Superior temporal gyrus (tissue), 1 donor: ENCODE measurements around the gene SCN3B.

ENCODE experiments used
- DNase-seq: peaks from one replicate; pipeline ENCODE4 v3.0.0-alpha.2; 2016; ENCODE audit errors: extremely low spot score

Gene SCN3B

DNA sequence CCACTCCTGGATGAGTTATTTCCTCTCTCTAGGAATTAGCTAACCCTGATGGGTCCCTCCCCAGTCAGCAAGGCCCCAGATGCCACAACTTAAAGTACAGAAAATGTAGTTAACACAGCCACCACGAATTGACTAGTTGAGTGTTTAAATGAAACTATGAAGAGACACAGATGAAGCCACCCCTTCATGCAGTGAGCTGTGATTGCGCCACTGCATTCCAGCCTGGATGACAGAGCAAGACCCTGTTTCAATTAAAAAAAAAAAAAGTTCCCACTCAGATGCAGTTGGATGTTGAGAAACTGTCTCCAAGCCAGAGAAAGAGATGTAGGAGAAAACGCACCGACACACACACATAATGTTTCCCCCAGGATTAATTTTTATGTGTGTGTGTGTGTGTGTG lies 53.3 kb downstream of the SCN3B start:
- no peak for DNase-seq

DNA sequence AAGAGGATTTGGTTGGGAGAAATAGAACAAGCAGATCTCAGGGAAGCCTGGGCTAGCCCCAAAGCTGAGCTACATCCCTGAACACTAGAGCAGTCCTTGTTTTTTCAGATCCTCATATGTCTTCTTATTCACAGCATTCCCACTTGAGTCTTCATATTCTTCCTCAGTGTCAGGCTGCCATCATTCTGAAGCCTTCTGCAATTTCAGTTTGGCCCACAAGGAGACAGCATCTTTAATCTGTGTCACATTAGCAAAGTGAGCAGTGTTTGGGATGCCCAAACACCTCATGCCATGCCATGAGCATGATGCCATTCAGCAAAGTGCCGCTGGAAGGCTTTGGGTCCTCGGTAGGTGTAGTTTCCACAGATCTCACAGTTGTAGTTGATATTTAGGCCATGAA lies 56.6 kb downstream of the SCN3B start:
- DNase-seq: no peak

DNA sequence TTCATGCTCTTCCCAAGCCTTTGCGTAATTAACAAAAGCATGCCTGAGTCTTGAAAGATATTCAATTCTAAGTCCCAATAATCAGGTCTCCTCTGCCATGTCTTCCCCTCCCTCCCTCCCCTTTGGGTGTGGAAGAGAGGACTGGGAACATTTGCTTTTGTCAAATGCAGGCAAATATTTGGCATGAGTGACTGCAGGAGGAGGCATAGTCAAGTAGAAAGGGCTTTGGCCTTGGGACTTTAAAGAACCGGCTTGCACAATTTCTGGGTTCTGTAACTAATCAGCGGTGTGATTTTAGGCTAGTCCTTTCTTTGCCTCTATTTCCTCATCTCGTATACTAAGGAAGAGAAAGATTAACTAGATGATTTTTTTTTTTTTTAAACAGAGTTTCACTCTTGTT lies 59.5 kb downstream of the SCN3B start:
- no peak for DNase-seq

DNA sequence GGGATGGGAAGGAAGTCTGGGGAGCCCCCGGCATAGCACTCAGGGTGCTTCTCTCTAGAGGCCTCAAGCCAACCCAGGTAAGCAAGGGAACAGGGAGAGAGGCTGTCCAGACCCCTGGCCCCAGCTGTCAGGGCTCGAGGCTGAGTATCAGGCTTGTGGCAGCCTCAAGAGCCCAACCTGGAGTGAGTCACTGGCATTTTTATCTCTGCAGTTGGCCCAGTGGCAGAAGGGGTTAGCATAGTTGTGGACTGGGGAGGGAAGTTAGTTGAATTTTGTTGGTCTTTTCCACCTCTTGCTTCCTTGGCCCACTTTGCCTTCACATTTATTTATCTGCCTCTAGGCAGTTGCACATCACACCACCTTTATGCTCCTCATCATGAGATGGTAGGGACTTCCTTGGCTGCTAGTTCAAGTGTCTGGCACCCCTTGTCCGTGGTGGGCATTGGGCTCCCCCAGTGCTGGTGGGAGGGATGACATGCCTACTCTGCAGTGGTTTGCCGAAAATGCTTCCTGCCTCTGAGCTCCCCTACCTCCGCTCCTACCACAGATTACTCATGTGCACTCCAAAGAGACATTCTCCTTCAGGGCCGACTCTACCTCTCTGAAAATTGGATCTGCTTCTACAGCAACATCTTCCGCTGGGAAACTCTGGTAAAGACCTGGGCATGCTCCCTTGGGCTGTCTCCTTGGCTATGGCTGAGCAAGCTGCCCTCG lies 60.1 kb downstream of the SCN3B start:
- DNase-seq: no peak

DNA sequence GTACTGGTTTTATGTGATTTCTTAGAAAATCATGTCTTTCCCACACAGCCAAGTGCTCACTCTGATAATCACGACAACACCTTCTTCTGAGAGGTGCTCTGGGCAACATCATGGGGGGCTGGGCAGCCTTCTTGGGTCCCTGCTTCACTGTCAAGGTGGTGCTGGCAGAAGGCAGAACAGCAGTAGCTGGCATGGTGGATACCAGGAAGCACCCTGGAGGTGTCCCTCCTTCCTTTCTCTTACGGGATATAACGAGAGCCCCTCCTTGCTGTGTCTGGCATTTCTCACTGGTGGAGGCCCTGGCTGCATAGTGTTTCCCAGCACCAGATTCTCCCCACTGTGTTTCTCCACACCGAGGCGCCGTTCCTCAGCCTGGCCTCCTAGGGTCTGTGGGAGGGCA lies 60.9 kb downstream of the SCN3B start:
- DNase-seq: no peak

DNA sequence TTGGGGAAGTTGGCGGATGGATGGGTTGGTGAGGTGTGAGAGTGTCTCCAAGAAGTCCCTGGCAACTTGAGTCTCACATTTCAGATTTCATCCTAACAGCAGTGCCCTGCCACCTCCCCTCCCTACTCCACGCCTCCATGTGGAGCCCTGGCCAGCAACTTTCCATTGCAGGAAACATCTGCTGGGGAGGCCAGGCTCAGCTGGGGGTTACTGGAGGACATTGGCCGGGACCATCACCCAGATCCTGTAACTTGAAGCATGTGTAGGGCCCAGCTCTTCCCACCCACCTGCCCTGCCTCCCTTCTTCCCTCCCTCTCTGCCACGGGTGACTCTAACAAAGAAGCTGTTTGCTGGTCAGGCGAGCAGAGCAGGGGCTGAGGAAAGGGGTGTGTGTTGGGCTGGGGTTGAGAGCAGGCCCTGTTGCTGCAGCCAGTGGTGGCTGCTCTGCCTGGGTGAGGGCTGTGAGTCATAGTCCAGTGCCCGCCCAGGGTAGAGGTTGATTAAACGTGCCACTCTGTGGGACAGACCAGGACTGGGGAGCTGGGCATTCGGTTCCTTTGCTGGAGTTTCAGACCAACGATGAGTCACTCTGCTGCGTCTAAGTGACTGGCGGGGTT lies 64.0 kb downstream of the SCN3B start:
- no peak for DNase-seq

DNA sequence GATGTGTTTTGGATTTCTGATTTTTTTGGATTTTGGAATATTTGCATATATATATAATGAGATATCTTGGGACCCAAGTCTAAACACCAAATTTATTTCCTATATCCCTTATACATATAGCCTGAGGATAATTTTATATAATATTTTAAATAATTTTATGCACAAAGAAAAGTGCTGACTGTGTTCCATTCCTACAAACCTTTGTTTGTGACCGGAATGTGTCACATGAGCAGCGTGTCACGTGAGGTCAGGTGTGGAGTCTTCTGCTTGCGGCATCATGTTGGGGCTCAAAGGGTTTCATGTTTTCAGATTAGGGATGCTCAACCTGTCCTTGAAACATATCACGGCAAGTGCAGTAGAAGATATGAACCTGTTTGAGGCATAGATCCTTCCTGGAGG lies 65.6 kb downstream of the SCN3B start:
- no peak for DNase-seq

DNA sequence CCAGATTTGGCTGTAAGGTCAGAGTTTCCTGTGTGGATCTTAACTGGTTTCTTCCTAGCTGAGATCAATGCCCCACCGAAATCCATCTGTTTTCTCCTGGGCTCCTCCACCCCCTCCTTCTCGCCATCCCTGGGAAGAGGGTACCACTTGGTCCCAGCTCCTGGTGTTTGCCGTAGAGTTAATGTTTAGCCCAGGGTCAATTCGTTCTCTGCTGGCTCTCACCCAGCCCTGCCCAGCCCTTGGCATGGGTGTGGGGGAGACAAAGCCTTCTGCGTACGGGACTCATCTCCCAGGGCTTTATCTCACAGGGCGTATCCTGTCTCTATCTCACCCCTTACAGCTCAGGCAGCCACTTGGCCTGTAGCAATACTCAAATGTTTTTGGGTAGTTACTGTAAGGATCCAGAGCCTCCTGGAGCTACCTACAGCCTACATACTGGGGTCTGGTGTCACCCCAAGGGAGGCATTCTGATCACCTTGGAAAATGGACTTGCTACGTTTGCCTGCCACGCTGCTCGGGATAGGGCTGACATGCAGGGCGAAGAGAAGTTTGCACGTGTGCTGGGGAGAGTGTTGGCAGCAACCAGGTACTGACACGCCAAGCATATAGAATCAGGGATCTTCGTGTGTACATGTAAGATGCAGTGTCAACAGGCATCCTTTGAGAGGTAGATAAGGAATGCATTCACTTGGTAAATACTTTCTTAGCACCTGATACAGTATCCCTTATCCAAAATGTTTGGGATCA lies 66.1 kb downstream of the SCN3B start:
- no peak for DNase-seq

DNA sequence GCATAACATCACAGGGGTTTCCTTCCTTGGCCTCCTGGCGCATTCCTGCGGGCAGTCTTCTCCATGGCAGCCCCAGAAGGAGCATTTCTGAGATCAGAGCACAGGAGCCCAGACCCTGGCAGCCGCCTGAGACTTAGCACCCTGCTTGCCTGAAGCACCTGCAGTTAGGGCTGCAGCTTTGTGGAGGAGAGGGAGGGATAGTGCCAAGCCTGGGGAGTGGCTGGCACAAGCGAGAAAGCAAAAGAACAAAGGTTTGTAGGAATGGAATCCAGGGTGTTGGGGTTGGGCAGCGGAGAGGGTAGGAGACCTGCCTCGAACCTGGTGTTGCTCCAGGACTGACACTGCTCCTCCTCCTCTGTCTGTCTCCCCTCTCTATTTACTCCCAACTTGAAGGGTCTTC lies 66.9 kb downstream of the SCN3B start:
- DNase-seq: no peak

DNA sequence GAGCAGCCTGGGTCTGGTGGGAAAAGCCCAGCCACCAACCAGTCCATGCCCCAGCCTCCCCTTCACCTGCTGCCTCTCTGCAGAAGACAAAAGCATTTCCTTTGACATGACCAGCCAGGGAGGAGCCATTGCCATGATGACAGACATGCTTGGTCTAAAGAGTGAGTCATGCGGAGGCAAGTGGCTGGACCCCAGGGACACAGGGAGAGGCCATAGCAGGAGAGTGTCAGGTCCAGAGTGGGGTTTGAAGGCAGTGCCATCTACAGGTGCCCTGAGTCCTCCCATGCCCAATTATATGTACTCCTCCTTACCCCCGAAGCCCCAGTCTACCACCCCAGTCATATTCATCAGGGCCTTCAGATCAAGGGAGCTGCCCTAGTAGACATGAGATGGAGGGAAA lies 67.4 kb downstream of the SCN3B start:
- DNase-seq: no peak

DNA sequence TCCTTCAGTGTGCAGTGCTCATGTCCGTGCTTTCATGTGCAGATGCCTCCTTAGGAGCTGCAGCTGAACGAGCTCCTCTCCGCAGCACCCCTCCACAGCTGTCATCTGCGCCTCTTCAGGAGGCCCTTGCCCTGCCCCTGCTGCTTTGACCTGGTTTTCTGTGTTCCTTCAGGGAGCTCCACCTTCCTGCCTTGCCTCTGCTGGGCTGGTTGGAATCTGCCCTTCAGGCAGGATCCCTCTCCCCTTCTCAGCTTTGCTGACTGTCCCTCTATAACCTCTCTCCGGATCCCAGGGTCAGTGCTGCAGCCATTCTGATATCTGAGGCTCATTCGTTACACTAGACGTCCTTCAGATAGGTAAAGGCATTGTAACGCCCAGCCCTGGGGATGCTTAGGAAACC lies 67.9 kb downstream of the SCN3B start:
- DNase-seq: no peak

DNA sequence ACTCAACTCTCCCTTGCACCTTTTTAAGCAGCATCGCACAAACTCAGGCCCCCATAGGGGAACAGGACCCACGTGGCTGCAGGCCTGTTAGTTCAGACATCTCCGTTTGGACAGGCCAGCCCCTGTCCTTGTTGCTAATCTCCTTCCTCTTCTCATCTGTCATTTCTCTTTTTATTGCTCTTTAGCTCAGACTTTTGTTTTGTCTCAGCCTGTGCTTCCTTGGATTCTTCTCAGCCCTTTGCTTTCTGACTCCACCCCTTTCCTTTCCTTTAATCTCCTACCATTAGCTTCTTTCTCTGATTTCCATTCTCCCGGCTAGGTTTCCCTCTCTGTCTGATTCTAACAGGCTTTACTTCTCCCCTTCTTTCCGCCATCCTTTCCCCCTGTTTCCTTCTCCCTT lies 68.7 kb downstream of the SCN3B start:
- no peak for DNase-seq

DNA sequence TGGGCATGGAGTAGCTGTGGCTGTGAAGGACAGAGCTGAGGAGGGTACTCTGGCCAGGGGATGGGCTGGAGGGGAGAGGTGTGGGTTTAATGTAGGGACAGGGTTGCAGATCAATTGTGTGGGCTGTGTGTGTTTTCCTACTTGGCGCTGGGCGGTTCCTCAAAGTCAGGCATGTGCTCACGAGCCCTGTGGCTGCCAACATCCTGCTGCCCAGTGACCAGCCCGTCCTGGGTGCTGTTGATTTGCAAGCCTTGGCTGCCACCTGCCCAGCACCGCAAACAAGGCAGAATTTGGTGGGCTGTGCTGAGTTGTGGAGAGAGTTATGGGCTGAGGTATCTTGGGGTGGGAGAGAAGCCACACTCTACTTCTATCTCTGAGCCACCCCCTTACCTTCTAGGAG lies 69.2 kb downstream of the SCN3B start:
- DNase-seq: no peak

DNA sequence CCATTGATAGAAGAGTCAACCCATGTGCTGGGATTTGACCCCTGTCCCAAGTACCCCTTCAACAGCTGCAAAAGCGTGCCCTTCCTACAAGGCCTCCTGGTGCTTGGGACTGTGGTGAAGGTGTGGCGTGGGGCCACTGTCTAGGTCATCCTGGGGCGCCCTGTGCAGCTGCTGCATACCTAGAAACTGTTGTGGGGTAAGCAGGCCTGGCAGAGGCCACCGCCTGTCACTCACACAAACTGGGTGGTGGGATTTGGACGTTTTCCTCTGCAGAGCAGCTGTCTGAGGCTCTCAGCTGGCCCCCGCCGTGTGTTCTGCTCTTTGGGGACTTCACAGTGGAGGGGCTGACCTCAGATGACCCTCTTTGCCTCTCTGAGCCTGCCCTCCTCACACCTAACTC lies 69.7 kb downstream of the SCN3B start:
- no peak for DNase-seq

DNA sequence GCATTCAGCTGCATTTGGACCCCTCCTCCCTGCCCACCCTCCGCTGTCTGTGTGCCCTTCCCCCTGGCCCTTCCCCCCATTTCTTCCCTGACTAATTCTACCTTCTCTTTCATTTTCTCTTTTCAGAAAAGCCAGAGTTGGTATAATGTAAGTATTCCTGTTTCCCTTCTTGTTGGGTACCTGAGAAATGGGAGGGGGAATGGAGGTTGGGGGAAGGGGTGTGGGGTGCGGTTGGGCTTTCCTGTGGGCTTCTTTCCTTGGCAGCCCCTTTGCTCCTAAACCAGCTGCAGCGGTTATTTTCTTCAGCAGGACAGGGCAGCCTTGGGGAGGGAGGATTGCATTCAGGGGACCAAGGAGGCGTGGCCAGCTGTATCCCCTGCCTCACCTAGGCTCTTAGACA lies 70.2 kb downstream of the SCN3B start:
- DNase-seq: no peak

DNA sequence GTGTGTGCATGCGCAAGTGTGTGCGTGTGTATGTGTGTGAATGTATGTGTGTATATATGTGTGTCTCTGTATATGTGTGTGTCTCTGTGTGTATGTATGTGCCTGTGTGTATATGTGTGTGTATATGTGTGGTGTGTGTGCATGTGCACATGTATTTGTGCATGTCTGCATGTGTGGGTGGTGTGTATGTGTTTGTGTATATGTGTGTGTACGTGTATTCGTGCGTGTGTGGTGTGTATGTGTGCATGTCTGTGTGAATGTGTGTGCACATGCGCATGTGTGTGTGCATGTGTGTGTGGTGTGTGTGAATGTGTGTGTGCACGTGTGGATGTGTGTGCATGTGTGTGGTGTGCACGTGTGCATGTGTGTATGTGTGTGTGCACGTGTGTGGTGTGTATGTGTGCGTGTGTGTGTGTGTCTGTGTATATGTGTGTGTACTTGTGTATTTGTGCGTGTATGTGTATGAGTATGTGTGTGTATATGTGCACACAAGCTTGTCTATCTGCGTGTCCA lies 71.4 kb downstream of the SCN3B start:
- DNase-seq: no peak

DNA sequence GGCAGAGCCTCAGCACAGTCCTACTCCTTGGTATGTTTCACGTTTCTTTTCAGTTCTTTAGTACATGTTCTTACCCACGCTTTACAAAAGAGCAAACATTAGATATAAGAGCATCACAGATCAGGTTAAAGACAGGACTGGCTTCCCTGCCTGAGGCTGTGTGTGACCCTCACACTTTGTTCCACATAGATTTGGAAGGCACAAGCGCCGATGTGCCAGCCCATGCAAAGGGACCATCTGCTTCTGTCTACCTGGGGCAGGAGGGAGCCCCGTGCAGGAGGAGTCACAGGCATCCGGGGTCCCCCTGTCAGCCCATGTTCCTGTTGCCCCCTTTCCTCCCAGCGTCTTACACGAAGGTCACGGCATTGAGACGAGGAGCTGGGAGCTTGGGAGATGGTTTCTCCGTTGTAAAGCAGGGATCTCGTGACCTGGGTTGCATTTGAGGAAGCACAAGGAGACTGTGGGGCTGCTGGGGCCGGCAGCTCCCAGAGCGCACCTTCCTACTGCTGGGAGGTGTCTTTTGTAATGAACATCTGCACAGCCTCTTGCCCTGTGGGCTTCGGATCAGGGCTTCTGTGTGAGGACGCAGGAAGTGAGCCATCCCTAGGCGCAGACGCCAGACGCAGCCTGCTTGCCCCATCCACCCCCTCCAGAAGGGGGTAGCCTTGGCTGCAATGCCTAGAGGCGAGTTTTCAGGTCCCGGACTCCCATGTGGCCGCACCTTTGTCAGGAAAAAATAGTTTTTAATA lies 72.6 kb downstream of the SCN3B start:
- DNase-seq: no peak

DNA sequence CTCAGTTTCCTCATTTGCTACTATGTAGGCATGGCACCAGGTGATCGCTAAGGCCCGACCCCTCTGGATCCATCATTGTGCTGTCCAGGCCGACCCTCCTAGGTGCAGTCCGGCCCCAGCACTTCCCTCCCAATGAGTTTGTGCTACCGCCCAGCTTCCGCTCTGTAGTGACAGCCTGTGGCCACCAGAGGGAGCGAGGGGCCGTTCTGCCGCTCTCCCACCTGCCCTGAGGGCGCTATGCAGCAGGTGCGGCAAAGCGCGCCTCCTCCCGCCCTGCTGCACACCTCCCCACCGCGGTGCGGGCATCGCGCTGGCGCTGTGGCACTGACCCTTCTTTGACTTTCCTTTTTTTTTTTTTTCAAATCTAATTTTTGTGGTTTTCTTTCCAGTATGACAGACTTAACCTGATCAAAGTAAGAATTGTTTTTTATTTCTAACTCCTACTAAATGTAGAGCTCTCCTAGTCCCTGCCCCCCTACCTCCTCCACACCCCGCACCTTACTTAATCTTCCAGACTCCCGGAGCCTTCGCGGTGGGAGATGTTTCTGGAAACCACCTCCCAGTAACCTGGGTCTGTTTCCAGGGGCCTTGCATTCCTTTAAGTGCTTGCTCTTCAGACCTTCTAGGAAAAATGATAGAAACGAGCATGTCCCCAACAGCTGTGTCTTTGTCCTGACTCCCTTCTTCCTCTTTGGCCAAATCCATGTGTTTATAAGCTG lies 73.7 kb downstream of the SCN3B start:
- DNase-seq: no peak

DNA sequence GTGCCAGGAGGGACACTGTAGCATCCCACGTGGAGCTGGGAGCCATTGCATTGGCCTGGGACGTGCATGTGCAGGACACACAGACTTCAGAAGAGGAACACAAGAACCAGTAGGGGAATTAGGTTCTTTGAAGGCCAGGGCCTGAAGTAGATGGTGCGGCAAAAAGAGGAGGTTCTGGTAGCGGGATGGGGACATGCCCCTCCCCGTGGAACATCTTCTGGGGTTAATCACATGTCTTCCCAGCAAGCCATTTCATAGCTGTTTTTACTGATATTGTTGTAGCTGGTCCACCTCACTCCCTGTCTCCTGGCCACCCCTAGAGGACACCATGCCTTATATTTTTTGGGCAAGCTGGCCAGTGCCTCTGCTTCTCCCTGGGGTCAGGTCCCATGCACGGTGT lies 74.3 kb downstream of the SCN3B start:
- DNase-seq: no peak

DNA sequence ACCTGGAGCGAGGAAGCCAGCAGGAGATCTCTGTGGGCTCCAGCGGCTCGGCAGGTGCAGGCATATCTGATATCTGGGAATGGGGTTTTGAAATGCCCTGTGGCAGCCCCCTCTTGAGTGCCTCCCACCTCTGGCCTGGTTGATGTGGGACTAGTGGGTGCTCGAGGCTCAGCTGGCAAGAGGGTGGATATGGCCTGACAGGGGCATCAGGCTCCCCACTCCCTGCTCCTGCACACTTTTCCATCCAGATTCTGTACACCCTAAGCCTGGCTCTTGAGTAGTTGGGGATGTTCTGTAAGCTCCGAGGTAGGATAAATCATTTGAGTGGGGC lies 75.0 kb downstream of the SCN3B start:
- DNase-seq: no peak
